CD4-positive, alpha-beta T cell treated with Interleukin-10 for 1 hour (primary cell): Measurements from ENCODE around the gene ATP2B2.
"Not testable (repeated sequence)": the region's sequence is repeated elsewhere in the genome, so short reads cannot be mapped to it uniquely, and the experiment has no call there.

Source experiments
- DNase-seq: peaks from one replicate; pipeline ENCODE4 v3.0.0-alpha.2; 2020

The ATP2B2 gene

DNA sequence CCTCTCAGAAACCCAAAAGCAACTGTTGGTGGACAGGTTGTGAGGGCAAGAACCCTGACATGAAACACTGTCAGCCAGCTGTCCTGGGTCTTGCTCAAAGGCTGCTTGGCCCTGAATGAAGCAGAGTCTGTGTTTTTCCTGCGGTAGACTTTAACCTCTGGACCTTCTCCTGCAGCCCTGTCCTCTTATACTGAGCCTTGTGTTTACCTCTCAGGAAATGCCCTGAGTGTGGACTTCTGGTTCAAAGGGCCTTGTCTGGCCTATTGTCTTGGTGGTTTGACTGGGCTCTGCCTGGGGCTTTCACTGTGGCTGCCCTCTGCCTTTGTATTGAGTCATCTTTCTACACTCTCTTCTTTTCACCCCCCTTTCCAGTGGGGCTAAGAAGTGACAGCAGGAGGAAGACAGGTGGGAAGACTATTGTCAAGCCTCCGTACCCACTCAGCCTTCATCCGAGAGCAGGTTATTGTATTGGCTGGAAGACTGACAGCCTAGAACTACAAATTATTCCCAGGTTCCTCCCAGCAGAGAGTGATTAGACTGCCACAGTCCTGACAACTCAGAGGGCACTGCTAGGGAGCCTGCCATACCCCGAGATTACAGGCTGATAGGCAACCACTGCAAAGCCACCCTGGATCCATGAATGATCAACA is 187.9 kb downstream of the ATP2B2 start:
- no peak for DNase-seq

DNA sequence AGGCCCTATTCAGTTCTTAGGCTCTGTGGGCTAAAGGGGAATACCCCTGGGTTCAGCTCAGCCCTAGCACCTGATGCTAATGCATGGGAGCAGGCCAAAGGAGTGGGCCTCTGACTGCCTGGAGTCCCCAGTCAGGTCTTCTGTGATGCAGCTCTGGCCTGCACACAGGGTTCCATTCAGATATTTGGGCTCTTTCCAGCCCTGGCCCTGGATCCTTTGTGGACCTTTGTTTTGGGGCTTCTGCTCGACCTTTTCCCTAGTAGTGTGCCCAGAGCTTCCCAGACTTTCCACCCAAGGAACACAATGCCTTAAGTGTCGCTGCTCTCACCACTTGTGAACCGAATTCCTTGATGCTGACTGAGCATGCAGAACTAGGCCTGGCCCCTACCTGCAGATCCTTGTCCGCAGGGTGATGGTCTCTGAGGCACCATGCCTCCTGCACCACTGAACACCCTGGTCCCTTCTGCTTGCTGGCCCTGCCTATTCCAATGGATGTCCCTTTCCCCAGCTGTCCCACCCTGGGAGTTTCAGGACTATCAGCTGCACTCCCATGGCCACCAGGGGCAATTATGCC is 189.5 kb downstream of the ATP2B2 start:
- DNase-seq: no peak

DNA sequence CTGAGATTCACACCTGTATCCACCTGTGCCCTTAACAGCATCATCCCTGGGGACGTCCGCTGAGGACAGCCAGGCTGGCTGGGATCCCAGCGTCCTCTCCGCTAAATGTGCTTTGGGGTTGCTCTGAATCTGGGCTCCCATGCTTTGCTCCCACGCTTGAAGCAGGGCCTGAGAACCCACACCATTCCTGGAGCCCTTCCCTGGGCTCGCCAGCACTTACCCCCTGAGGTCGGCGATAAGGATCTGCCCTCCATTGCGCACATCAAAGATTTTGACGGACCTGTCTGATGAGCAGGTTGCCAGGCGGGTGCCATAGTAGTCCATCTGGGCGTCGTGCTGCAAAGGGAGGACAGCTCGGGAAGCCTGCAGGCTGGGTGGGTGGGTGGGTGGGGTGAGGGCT is 190.3 kb downstream of the ATP2B2 start:
- no peak for DNase-seq

DNA sequence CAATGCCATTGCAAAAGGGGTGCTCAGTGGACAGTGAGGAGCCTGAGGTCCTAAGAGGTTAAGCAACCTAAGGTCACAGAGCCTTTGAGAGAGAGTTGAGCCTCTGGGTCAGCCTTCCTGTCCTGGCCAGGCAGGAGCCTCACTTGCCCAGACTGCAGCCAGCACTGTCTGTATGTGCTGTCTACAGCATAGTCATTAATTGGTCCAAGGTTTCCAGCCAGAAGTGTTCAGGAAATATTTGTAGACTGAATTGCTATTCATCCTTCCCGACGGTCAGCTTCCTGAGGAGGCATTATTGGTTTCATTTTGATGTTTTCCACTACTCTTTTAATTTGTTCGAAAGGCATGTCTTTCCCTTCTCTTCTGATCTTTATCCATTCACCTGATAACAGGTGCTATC is 192.5 kb downstream of the ATP2B2 start:
- DNase-seq: no peak

DNA sequence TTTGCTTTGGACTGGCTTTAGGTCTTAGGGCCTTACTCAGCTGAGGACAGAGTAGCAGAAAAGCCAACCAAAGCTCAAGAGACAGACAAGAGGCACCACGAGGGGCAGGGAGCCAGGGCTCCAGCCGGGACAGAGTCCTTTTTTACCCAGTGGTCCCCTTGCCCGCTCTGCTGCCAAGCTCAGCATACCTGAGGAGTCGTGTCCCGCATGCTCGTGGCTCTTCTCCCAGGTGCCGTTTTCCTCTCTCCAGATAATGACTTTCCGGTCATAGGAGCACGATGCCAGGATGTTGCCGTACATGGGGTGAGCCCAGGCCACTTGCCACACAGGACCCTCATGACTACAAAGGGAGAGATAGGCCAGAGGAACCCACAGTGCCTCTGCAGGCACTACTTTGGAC is 193.0 kb downstream of the ATP2B2 start:
- no peak for DNase-seq

DNA sequence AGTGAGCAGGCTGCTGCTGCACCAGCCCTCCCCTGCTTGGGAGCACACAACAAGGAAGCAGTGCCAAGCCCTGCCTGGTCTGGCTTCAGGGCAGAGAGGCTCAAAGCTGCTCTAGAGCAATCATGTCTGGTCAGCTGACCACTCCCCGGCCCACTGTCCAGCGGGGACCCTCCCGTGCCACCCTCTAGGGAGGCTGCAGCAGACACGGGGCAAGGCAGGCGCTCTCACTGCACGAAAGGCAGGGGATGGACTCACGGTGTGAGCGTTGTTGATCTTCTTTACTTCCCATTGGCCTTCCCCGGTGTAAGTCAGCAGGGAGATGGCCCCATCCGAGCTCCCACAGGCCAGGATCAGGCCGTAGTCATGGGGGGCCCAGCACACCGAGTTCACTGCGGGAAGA is 193.7 kb downstream of the ATP2B2 start:
- no peak for DNase-seq

DNA sequence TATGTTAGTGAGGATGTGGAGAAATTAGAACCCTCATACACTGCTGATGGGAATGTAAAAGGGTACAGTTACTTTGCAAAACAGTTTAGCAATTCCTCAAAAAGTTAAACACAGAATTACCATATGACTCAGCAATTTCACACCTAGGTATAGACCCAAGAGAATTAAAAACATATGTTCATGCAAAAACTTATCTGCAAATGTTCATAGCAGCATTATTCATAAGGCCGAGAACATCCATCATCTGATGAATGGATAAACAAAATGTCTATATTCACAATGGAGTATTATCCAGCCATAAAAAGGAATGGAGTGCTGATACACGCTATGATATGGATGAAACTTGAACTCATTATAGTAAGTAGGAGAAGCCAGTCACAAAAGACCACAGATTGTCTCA is 194.8 kb downstream of the ATP2B2 start:
- DNase-seq: no peak

DNA sequence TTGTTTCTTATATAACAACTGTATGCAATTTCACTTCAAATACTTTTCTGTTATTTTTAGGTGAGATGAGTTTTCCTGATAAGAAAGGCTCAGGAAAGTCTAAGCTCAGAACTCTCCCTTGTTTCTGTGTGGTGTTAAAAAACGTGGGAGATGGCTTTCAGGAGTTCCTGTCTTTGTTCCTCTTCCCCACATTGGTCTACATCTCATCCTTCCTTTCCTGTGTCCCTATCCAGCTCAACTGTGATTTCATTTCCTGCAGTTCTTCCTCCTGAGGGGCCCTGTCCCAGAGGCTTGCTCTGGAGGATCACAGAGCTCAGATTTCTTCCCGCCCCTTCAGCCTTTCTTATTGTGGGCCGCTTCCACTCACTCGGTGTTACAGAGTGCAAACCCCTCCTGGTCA is 195.7 kb downstream of the ATP2B2 start:
- no peak for DNase-seq

DNA sequence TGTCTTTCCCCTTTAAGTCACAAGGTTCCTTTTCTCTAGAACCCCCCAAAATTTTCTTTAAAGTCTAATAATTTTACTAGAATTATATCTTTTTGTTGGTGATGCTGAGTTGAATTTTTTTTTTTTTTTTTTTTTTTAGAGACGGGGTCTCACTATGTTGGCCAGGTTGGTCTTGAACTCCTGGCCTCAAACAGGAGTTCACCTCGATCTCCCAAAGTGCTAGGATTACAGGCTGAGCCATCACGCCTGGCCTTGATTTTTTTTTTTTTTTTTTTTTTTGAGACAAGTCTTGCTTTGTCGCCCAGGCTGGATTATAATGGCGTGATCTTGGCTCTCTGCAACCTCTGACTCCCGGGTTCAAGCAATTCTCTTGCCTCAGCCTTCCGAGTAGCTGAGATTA is 196.7 kb downstream of the ATP2B2 start:
- DNase-seq: no peak

DNA sequence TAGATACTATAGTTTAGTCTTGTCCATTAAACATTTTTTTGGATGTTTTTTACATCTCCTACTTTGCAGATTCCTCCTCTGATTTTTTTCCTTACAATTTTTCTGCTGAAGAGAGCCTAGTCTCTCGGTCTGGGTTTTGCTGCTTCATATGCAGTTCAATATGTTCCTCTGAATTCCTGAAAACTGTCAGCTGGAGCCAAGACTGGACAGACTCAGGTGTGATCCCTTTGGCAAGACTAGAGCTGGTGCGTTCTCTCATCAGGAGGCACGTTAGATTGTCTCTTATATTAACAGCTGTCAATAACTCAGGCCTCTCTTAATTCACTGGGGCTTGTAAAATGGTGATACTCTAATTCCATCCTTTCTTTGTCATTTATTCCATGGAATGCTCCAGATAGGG is 199.2 kb downstream of the ATP2B2 start:
- DNase-seq: no peak

DNA sequence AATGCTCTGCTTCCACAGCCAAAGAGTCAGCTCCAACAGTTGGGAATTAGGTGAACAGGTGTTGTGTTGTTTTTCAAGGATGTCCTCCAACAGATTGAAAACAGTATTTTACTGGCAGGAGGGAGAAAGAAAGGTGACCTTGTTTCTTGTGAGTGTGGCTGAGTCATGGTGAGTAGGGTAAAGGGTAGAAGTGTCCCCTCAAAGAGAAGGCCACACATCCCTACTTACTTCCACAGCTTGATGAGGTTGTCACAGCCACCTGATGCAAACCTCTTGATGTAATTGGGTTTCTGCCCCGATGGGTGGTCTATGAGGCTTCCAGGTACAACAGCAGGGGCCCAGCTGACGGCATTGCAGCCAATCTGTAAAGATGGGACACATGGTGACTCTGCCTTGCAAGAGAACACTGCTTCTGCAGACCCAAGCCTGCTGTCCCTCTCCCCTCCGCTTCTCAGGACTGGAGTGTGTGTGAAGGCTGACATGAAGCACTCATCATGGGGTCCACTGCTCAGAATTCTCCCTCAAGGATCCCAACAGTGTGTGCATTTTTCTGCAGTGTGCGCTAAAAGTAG is 200.0 kb downstream of the ATP2B2 start:
- no peak for DNase-seq

DNA sequence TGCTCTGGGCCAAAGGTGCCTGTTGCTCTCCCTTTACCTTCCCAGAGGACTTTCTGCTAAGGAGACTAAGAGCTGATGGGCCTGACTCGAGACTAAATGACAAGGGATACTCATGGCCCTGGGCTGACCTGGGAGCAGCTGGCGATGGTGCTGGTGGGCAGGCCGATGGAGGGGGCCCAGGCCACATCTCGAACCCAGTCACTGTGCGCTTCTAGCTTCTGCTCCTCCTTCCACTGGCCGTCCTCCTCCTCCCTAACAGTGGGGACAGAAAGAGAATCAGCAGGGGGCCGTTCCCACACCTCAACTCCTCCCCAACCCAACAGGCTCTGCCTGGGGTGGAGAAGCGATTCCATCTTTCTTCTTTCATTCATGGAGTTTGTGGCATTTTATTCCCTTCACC is 200.5 kb downstream of the ATP2B2 start:
- DNase-seq: no peak

DNA sequence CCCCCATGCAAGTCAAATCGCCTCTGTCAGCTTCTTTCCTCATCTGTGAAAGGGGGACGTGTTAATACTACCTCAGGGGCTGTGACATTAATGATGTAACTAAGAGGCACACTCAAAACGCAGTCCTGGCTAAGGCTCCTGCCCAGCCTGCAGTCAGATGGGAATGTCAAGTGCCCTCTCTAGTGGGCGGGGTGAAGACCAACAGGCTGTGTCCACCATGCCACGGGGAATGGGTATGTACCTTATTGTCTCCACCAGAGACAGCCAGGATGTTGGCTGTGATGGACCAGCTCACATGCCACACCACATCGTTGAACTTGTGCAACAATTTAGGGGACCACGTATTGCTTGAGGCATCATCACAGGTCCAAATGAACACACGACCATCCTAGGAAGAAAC is 201.6 kb downstream of the ATP2B2 start:
- no peak for DNase-seq

DNA sequence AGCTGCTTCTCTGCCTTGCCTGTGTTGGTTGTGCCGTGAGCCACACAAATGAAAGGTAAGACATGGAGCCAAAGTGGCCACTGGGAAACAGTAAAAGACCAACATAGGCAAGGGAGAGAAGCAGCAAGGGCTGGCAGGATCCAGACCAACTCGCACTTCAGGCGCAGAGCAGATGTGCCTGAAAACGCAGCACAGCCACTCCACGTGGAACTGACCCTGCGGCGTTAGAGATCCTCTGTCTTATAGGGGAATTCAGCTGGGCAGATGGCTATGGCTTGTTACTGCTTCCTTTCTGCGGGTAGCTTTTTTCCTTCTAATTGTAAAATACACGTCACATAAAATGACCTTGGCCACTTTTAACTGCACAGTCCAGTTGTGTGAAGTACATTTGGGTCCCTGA is 202.3 kb downstream of the ATP2B2 start:
- DNase-seq: no peak

DNA sequence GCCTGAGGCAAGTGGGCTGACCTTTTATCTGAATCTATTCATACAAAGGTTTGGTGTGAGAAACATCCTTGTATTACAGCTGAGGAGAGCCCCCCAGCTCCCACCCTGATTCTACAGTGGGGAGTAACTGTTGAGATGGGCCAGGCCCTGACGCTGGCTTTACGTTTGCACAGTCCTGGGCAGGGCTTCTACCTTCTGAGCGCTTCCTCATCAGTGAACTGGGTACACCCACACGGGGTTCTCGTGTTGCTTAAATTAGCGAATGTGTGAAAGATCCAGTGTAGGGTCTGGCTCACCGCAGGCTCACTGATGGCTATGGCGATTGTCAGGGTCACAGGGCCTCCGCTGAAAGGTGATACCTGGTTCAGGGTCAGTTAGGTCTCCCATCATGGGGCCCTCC is 205.3 kb downstream of the ATP2B2 start:
- DNase-seq: no peak

DNA sequence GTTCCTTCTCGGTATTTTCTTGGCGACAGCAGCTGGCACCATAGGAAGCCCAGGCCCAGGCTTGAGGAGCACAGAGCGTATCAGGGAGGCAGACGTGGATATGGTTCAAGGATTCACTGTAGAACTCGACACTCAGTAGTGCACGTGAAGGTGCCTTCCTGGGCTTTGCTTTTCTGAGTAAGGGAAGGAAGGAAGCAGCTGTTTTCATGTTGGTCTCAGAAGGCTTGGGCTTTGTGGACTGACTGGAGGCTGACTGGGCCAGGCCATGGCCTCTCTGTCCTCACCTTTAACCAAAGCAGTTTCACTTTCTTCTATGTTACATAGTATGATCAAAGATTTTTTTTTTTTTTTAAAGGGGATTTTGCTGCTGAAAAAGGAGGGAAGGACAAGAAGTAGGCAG is 205.7 kb downstream of the ATP2B2 start:
- DNase-seq: no peak

DNA sequence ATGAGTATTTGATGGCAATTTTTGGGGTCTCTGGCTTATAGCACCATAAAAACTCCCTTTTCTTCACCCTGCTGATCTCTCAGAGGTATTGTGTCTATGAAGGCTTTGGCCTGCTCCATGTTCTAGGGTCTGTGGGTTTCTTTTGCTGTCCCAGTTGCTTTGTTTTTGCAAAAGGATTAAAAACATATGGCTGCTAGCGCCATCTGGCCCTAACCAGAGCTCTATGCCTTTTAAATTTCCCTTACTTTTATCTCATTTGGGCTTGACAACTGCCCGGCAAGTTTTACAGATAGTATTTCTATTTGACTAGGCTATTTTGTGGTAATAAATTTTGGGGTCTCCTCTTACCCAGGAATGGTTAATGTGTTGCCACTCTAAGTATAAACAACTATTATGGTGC is 206.2 kb downstream of the ATP2B2 start:
- no peak for DNase-seq

DNA sequence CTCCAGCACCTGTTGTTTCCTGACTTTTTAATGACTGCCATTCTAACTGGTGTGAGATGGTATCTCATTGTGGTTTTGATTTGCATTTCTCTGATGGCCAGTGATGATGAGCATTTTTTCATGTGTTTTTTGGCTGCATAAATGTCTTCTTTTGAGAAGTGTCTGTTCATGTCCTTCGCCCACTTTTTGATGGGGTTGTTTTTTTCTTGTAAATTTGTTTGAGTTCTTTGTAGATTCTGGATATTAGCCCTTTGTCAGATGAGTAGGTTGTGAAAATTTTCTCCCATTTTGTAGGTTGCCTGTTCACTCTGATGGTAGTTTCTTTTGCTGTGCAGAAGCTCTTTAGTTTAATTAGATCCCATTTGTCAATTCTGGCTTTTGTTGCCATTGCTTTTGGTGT is 207.3 kb downstream of the ATP2B2 start:
- DNase-seq: not testable (repeated sequence)

DNA sequence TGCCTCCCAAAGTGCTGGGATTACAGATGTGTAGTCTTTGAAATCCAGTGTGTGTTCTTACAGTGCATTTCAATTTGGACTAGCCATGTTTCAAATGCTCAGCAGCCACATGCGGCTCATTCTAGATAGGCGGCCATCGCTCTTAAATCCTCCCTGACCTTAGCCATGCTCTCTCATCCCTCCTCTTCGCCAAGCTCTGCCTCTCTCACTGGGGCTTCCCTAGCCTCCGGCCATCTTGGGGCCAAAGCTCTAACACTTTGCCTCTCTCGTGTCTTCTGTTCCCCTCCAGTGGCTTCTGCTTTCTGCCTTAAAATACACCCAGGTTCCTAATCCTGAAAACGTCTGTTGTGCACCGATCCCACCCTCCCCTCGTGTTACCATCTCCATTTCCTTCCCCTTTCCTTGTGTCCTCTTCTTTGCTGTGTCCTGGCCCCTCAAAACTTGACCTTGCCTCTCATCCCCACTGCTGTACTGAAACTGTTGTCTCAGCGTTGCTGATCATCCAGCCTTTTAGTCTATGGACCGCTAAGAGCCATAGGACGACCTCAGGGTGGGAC is 211.3 kb downstream of the ATP2B2 start:
- DNase-seq: no peak

DNA sequence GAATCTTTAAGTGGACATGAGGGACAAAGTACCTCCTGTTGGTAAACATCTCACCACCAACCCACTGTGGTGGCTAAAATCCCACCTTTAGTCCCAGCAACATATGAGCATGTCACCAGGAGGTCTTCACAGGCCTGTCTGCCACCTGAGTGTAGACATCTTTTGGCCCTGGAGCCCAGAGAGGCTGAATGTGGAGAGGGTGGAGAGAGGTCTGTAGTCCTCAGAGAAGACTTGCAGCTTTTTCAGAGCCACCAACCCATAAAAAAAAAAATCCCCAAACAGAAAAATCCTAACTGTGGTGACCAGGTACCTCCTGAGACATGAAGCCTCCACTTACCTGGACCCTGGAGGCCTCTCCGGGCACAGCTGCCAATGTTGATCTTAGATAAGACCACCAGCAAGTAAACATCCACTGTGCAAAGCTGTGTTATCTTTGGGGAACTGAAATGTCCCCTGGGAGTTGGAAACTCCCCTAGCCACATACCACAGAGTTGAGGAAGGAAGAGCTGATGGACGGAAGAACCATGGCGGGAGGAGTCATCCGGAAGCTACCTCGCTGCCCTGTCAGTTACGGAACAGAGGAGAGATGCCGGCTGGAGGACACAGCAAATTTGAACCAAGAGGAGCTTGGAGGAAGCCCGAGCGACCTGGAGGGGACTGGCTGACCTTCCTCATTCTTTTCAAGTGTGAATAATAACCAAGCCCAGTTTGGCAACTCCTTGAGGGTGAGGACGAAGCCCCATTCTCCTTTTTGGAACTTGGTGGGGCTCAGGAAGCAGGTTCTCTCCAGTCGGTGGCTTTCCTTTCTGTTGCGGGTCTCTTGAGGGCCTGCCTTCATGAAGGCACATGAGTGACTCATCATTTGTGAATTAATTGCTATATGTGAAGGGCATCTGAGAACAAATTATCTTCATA is 212.6 kb downstream of the ATP2B2 start, which contains the start of gene GHRL:
Gene GHRL (minus strand): TSS at position 443 of the 915 bp plus-strand sequence. CDS start 2,767 bp downstream, outside the sequence.
- peak; percentile 24 for DNase-seq

DNA sequence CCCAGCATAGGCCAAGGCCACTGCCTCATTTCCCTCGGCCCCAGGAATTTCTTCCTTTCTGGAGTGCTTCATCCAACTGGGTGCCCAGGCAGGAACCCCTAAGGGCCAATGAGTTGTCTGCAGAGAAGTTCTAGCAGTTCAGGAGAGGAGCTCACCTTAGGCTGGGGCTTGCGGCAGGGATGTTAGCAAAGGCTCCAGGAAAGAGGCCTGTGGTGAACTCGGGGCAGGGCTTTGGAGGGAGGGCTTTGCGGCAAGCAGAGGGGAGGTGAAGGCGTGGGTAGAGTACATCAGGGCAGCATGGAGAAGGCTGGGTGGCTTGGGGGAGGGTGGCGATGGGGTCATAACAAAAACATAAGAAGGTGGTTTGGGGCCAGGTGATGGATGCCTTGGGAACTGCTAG is 213.7 kb downstream of the ATP2B2 start:
- DNase-seq: no peak

DNA sequence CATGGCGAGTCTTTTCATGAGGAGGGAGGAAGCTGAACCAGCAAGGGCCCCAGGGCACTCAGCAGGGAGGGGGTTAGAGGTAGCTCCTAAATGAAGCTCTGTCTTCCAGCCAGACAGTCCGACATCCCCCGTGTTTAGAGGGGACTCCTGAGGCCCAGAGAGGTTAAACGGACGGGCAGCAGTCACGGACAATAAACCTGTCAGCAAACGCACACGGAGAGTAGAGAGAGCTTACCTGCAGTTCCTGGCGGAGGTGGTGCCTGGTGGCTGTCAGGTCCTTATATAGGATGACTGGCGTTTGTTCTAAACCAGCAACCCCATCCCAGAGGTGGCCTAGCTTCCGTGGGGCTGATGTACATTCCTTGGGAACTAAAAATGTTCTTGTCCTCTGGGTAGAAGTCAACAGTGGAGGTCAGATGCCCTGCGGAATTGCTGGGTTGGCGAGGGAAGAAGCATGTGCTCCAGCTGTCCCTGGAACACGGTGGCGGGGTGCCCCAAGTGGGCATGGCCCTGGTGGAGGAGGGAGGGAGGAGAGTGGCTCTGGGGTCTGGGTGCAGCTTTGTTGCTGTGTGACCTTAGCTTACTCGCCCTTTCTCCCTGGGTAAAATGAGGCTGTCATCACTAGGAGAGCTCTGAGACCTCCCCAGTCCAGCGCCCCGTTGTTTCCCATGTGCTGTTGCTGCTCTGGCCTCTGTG is 214.8 kb downstream of the ATP2B2 start:
- DNase-seq: no peak
